NCI-H510A (cell line): Measurements from ENCODE around the gene ASXL1.
"Not testable (repeated sequence)": the region's sequence is repeated elsewhere in the genome, so short reads cannot be mapped to it uniquely, and the experiment has no call there.

ENCODE experiments used
- DNase-seq: peaks from one replicate; lab custom pipeline; 2025; lab: John Stamatoyannopoulos, UW

ASXL1 gene

DNA sequence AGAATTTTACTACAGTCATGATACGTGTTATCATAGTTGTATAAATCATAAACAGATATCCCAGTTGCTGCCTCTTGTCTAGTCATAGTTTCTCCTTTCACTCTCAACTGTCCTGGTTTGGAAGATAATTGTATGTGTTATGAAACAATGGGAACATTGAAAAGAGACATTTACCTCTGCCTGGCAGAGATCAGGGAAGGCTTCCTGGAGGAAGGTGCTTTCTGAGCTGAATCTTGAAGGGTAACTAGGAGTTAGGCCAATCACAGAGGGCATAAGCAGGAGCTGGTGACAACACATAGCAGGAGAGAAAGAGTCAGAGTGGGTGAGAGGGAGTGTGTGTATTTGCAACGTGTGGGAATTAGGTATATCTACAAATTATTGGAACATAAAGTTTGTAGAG is 5.4 kb downstream of the ASXL1 start:
- no peak for DNase-seq

DNA sequence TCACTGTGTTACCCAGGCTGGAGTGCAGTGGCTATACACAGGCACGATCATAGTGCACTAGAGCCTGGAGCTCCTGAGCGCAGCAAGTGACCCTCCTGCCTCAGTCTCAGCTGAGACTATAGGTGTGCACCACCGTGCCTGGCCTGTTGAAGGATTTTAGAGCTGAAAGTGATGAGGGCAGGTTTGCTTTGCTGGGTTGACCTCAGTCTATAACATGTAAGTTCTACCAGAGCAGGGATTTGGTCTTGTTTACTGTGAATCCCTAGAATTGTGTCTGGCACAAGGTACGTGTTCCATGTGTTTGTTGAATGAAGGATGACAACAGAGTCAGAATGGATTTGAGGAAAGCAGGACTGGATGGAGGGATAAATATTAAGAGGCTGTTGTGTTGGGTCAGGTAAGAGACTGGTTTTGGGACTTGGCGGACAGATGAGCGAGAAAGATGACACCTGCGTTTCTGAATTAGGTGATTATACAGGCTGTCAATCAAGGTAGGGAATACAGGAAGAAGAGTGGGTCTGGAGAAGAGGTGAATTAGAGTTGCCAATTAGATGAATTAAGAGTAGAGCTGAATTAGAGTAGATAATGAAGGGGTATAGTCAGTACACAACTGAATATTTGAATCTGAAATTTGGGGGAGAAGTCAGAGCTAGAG is 6.5 kb downstream of the ASXL1 start:
- DNase-seq, result no peak

GRCh38 chr20:32365564-32365963 is 7.4 kb downstream of the ASXL1 start:
- DNase-seq, result no peak

- DNase-seq, result no peak
These were observed 8.2 kb downstream of the ASXL1 start for GRCh38 chr20:32366380-32366779.

DNA sequence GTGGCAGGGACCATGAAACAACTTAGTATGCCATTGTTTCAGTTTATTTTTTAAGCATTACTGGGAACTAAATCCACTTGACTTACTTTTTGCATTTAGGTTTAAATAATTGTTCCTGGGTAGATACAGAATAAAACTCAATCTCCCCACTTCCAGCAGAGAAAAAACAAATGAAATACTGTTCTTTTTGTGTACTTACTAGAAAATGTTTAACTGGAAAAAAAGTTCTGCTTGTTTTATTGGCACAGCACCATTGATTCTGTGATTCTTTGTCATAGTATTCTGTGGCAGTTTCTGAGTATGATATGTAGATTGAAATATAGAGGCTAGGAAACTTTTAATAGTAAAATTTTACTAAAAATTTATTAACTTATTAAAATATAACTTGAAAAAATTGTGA is 10.2 kb downstream of the ASXL1 start:
- DNase-seq, result no peak

- DNase-seq, result no peak
These were observed 10.8 kb downstream of the ASXL1 start for GRCh38 chr20:32368925-32369324.

GRCh38 chr20:32370897-32371296 is 12.8 kb downstream of the ASXL1 start:
- DNase-seq, result no peak

DNA sequence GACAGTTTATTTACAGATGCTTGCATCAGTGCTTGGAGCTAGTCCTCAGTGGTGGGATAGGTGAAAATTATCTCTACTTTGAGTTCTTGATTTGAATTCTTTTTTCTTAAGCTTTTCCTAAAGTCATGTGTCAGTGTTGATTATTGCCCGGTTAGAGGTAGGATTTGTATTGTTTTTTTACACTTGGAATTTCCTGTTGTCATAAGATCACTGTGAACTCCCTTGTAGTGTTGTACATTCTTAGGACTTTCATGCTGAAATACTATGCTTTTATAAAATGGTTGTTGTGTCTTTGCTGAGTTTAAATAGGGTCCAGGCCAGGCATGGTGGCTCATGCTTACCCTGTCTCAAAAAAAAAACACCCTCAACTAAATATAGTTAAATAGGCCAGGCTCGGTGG is 20.3 kb downstream of the ASXL1 start:
- DNase-seq, result no peak

DNA sequence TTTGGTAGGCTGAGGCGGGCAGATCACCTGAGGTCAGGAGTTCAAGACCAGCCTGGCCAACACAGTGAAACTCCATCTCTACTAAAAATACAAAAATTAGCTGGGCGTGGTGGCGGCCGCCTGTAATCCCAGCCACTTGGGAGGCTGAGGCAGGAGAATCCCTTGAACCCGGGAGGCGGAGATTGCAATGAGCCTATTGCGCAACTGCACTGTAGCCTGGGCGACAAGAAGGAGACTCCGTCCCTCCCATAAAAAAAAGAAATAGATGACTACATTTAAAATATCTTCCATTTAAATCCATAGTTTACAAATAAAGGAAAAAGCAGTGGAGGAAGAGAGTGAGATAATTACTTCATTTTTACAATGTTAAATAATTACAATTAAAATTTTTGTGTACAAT is 21.9 kb downstream of the ASXL1 start:
- not testable (repeated sequence) for DNase-seq

GRCh38 chr20:32380745-32381144 is 22.6 kb downstream of the ASXL1 start:
- DNase-seq, result no peak

DNA sequence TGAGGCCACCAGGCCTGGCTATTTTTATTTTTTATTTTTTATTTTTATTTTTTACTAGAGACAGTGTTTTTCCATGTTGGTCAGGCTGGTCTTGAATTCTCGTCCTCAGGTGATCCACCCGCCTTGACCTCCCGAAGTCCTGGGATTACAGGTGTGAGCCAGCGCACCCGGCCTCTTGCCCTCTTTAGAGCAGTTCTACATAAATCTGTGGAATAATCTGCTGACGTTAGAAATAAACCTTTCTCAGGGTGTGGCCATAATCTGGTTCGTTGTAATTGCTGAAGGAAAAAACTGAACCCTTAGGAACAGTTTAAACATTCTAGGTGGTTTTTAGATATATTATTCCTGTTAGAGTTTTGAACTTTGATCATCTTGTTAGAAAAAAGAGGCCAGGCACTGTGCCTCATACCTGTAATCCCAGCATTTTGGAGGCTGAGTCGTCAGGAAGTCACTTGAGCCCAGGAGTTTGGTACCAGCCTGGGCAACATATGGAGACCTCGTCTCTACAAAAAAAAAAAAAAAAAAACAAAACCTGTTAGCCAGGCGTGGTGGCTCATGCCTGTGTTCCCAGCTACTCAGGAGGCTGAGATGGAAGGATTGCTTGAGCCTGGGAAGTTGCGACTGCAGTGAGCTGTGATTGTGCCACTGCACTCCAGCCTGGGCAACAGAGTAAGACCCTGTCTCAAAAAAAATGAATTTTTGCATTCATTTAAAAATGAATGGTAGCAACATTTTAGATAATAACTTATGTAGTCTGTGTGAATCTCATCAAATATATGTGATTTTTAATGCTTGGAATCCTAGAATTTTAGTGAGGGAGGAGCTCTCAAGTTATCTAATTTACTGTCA is 24.2 kb downstream of the ASXL1 start:
- DNase-seq, result no peak

- not testable (repeated sequence) for DNase-seq
These were observed 25.3 kb downstream of the ASXL1 start for GRCh38 chr20:32383441-32383840.

DNA sequence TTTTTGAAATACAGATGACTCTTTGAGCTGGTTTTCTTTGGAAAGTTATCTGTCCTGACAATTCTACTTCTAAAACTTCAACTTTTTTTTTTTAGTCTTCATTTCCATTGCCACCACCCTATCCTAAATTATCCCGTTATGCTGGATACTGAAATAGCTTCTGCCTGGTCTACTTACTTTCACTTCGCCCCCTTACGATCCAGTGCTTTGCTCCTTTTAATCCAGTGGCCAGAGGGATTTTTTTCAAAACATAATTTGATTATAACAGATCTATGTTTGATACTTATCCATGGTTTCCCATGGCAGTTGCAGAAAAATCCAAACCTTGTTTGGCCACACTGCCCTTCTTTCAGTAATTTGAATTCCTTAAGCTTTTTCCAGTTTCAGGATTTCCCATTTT is 27.4 kb downstream of the ASXL1 start:
- DNase-seq, result no peak

DNA sequence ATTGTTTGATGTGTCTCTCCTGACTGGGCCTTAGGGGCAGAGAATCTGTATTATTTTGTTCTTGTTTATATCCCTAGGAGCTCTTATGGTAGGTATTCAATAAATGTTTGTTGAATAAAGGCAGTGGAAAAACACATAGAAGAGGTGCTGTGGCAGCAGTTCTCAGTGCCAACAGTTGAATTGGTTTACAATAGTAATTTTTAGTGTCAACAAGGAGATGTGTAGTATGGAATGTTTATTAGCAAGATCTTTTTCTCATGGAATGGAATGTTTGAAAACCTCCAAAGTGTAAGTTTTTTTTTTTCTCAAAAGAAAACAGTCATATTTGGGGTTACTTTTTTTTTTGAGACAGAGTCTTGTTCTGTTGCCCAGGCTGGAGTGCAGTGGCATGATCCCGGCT is 28.0 kb downstream of the ASXL1 start:
- DNase-seq, result no peak

DNA sequence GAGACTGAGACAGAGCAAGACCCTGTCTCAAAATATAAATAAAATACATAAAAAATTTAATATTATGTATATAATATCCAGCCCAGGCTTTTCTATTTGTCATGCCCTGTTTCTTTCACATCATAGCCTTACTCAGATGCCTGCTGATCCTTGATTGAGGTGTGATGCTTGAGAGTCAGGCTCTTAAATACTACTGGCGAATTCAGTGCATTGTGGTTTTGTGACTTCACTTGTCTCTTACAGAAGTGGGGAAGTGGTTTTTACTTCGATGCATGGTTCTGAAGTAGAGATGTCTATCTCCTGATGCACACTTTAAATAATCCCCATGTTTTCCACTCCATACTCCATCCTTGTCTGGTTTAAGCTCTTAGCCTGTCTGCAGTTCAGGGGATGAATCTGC is 29.1 kb downstream of the ASXL1 start:
- DNase-seq, result no peak

DNA sequence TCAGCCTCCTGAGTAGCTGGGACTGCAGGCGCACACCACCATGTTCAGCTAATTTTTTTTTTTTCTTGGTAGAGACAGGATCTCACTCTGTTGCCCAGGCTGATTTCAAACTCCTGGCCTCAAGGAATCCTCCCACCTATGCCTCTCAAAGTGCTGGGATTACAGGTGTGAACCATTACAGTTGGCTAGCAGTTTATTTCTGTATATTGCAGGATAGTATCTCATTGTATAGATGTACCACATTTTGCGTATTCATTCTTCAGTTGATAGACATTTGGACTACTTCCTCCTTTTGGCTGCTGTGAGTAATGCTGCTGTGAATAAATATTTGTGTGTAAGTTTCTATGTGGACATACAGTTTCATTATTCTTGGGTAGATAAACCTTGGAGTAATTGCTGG is 32.9 kb downstream of the ASXL1 start:
- no peak for DNase-seq

DNA sequence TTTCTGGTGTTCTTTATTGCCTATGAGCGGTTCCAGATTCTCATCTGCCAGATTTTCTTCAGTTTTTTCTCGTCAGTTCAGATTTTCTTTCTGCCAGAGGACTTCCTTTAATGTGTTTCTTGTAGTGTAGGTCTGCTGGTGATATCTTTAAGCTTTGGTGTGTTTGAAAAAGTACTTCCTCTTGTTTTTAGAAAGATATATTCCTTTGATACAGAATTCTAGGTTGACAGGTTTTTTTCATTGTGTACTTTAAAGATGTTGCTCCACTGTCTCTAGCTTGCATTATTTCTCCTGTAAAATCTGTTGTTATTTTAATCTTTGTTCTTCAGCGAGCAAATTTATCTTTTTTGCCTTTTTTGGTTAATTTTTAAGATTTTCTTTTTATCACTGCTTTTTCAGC is 36.9 kb downstream of the ASXL1 start:
- DNase-seq, result no peak

DNA sequence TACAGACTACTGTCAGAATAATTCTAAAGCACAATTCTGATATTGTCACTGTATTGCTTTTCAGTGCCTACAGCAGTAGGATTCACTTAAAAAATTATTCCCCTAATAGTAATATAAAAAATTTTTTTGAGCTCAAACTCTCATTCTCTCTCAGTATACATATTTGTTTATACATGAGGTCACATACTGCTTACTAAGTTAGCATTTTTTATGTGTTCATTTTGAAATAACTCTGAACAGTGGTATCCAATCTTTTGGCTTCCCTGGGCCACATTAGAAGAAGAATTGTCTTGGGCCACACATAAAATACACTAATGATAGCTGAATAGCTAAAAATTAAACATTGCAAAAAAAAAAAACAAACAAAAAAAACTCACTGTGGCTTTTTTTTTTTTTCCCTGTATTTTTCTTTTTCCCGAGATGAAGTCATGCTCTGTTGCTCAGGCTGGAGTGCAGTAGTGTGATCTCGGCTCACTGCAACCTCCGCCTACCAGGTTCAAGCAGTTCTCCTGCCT is 38.6 kb downstream of the ASXL1 start:
- DNase-seq, result no peak

DNA sequence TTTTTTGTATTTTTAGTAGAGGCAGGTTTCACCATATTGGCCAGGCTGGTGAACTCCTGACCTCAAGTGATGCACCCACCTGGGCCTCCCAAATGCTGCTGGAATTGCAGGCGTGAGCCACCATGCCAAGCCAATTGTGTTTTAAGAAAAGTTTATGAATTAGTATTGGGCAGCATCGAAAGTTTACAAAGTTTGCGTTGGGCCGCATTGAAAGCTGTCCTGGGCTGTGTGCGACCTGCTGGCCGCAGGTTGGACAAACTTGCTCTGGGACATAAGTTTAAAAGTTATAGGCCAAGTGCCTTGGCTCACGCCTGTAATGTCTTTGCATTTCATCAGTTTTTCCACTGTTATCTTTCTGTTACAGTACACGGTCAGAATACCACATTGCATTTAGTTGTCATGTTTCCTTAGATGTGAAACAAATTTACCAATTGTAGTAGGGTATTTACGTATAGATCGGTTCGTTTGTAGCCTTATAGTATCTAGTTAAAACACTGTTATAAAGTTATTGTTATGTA is 39.5 kb downstream of the ASXL1 start:
- DNase-seq, result no peak

GRCh38 chr20:32400476-32400875 is 42.3 kb downstream of the ASXL1 start:
- no peak for DNase-seq

DNA sequence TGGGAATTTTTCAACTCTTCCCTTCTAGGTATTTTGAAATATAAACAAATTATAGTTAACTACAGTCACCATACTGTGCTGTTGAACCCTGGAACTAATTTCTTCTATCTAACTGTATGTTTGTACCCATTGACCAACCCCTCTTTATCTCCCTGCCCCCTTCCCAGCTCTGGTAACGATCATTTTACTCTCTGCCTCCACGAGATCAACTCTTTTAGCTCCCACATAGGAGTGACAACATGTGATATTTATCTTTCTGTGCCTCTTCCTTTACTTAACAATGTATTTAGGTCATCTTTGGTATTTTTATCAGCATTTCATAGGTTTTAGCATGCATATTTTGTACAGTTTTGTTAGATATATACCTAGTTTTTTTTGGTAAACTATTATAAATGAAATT is 45.9 kb downstream of the ASXL1 start:
- DNase-seq, result no peak

- DNase-seq, result no peak
These were observed 48.6 kb downstream of the ASXL1 start for GRCh38 chr20:32406701-32407100.

DNA sequence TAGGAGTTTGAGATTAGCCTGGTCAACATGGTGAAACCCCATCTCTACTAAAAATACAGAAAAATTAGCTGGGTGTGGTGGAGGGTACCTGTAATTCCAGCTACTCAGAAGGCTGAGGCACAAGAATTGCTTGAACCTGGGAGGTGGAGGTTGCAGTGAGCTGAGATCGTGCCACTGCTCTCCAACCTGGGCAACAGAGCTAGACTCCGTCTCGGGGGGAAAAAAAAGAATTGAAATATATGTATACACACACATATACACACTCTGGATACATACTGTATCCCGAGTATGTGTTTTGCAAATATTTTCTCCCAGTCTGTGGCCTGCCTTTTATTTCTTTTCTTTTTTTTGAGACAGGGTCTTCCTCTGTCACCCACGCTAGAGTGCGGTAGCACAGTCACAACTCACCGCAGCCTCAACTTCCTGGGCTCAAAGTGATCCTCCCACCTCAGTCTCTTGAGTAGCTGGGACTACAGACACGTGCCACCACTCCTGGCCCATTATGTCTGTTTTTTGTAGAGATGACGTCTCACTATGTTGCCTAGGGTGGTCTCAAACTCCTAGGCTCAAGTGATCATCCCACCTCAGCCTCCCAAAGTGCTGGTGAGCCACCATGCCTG is 49.1 kb downstream of the ASXL1 start:
- not testable (repeated sequence) for DNase-seq
